HG02852 (cell line): Measurements from ENCODE around the gene ATXN3L.
"Not testable (repeated sequence)": the region's sequence is repeated elsewhere in the genome, so short reads cannot be mapped to it uniquely, and the experiment has no call there.

Source experiments
- ATAC-seq: cut with Tn5 transposase; IDR thresholded peaks from one replicate; pipeline ENCODE4 v1.9.1; 2021; ENCODE audit warnings: mild to moderate bottlenecking, moderate library complexity; ENCODE audit not compliant: unreplicated experiment

The ATXN3L gene

DNA sequence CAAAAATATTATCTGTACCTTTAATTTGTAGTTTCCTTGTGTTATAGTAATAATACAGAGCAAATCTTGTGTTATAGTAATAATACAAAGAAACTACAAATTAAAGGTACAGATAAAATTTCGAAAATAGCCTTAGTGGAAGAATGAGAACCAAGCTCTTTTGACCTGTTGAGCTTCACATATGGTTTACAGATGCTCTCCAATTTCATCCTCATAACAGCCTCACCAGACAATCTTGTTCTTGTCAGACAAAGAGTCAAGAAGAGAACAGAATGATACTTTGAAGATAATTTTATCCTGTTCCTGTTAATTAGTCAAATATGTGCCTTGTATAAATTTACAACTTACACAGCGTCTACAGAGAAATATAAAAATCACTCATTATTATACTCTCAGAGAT lies 12.8 kb downstream of the ATXN3L start:
- ATAC-seq = no peak

DNA sequence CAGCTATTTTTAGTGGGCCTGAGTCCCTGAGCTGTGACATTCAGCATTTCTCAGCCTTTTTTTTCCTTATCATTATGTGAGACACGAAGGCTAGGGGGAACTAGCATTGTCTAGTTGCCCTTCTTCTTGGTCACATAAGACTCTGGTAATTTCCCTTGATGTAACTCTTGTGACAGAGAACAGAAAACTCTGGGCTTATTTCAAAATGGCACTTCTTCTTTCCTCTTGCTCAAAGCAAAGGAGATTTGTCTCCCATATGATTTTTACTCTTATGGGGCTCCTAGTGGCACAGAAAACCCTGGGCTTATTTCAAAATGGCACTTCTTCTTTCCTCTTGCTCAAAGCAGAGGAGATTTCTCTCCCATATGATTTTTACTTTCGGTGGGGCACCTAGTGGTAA lies 14.7 kb downstream of the ATXN3L start:
- ATAC-seq = no peak

DNA sequence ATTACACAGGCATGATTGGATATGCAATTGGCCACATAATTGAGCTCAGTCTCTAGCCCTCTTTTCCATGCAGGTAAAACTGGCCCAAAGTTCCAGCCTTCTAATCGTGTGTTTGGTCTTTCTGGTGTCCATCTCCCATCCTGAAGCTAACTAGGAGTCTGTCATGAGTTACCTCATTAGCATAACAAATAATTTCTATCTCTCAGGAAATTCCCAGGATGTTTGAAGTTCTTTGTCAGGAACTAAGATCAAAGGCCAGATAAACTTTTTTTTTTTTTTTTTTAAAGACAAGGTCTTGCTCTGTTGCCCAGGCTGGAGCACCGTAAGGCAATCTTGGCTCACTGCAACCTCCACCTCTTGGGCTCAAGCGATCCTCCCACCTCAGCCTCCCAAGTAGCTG lies 15.8 kb downstream of the ATXN3L start:
- ATAC-seq = no peak

DNA sequence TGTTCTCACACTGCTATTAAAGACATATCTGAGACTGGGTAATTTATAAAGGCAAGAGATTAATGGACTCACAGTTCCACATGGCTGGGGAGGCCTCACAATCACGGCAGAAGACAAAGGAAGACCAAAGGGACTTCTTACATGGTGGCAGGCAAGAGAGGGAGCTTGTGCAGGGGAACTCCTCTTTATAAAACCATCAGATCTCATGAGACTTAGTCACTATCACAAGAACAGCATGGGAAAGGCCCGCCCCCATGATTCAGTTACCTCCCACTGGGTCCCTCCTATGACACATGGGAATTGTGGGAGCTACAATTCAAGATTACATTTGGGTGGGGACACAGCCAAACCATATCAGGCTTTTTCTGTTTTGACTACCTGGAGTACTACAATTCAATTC lies 16.6 kb downstream of the ATXN3L start:
- not testable (repeated sequence) for ATAC-seq

DNA sequence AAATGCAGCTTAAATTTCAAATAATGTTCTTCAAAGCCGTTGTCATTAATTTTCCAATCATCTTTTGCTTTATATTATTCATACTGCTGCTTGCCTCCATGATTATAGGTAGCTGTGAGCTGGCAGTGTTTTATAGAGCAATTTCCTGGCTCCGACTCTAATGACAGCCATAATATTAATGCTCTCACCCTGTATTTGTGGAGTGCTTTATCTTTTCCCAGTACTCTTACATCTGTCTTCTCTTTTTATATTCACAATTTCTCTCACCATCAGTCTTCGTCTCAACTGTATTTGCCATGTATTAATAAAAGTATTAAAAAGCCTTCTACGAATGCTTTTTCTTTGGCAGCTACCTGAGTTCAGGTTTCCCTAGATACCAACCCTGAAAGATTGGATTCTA lies 21.0 kb downstream of the ATXN3L start:
- ATAC-seq = no peak

DNA sequence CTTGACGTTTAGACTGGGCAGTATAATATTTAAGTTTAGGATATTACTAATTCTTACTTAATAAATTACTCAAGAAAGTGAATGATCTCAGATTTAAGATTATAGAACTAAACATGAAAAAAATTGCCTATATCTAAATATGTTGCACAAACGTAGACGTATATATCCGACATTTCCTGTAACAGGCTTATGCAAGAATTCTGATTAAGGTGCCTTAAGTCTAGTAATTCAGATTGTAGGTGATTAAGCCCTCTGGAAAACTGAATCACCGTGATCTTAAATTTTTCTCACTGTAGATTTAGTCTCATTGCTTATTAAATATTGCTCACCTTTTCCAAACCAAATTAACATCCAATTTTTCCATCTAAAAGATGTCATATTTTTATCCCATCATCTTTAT lies 24.0 kb downstream of the ATXN3L start:
- ATAC-seq = no peak

DNA sequence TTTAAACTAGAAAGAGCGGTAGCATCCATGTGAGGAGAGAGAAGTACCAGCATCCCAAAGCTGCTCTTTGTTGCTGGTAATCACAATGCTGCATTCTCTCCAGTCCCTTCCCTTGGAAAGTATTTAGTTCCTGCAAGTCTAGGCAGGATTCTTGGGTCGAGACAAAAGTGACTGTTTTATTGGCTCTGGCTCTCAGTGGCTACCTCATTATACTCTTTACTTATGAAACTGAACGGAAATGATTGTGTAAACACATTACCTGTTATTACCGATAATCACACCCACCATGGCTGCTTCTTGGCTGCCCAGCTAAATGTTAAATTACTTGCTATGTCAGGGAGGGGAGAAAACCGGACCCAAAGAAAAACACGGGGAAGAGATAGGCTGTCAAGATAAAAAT lies 26.2 kb downstream of the ATXN3L start:
- no peak for ATAC-seq

DNA sequence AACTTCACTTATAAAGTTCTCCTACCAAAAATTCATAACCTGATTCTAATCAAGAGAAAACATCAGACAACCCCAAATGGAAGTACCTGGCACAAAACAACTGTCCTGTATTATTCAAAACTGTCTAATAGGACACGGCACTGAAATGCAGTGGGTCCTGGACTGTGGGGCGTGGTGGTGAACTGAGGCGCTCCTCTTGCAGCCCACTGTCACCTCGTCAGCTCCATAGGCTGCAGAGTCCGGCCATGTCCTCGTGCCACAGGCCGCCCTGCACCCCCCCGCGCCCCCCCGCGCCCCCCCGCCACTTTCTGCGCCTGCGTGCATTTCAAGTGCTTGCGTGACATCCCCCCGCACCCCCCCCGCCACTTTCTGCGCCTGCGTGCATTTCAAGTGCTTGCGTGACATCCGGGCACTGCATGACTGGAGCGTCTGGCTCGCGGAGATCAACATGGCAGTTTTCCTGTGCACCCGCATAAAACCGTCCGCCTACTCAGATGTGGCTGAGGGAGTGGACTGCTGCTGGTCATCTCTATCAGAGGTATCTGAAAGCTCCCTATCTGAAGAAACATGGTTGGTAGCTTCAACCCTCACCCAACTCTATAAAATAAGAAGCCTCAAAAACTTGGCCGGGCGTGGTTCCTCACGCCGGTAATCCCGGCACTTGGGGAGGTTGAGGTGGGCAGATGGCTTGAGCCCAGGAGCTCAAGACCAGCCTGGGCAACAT lies 28.8 kb downstream of the ATXN3L start:
- no peak for ATAC-seq

DNA sequence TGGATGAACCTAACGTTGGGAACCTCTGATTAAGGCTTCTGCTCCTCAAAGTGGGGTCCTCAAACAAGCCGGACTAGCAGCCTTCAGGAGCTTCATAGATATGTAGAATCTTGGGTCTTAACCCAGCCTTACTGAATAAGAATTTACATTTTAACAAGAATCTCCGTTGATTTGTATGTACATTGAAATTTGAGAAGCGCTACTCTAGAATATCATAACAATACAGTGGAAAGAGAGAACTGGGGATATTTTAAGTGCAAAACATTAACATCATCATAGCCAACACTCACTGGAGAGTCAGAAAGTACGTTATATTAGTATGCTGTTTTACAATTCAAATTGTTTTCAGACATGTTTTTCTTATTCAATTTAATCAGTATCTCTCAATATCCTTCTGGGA lies 31.2 kb downstream of the ATXN3L start:
- ATAC-seq = no peak

DNA sequence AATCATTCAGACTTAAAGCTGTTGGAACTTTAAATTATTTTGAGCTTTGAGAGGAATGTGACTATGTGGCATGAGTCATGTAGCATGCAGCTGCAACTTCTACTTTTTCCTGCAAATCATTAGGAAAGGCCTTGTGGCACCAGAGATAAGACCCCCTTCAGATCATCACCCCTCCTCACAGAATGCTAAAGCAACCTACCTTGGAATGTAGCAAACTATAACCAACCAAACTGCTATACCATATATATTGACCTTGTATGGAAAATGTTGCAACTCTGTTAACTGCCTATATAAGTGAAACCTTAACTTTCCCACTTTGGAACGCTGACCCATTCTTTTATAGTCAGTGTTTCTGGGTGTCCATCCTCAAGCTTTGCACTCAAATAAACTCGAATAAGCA lies 32.0 kb downstream of the ATXN3L start:
- no peak for ATAC-seq

DNA sequence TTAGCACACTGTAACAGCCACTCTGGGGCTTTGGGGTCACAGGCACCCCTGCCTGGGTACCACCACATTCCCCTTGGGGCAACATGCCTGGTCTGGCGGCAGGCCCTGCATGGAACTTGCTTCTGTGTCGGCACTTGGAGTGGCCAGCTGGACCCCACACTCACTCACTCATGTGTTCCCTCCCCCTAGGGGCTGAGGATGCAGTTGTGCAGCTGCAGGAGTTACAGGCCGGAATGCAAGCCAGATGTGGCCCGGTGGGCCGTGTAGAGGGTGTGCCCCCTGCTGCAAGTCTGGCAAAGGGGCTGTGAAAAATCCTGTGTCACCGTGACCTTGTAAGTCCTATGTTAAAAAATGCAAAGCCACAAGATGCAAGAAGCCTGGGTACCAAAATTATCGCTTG lies 34.2 kb downstream of the ATXN3L start:
- ATAC-seq = no peak

DNA sequence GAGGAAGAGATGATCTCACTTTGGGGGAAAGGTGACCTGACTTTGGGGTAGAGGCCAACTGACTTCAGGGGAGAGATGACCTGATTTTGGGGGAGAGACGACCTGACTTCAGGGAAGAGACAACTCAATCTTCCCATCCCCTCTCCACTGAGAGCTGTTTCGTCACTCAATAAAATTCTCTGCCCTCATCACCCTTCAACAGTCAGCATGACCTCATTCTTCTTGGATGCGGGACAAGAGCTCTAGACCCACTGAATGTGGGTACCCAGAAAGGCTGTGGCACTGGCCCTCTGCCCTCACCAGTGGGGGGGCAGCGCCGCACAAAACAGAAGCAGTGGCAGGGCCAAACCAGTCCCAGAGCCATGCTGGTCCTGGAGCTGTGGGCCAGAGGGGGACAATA lies 34.6 kb downstream of the ATXN3L start:
- no peak for ATAC-seq

DNA sequence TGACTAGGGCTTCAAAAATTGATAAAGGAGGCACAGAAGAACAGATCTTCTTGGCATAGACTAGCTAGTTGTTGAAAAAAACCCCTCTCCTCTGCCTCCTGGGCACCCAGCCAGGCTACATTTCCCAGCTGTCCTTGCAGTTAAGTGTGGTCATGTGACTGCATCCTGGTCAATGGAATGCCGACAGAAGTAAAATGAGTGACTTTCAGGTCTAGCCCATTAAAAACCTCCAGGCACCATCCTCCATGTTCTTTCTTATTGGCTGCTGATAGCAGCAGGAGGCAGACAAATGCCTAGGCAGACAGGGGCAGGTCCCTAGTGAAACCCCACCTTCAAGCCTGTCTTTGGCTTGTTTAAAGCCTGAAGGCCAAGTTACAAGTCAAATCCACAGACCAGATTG lies 35.3 kb downstream of the ATXN3L start:
- no peak for ATAC-seq

DNA sequence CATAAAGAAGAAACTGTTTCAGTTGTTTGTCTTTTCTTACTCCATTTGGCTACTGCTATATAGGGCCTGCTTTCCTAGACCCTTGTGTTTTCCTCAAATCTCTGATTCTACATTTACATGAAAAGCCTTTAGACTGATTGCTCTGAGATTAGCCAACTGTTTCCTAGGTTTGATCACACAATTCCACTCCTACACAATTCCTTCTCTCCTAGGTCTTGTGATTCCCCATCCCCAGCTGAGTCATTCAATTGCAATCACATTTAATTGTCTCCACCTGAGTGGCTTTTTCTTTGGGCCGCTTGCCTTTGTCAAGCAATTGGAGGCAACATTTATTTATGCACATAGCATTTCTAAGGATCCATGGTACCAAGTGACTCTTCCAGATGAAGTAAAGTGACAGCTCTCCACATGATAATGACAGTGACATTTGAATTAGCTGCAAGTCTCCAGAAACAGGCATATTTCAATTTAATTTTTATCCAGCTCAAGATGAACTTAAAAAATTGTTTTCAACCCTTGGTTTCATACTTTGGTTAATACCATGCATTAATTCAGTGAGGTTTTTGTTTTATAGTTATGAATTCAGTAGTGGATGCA lies 35.8 kb downstream of the ATXN3L start:
- no peak for ATAC-seq

DNA sequence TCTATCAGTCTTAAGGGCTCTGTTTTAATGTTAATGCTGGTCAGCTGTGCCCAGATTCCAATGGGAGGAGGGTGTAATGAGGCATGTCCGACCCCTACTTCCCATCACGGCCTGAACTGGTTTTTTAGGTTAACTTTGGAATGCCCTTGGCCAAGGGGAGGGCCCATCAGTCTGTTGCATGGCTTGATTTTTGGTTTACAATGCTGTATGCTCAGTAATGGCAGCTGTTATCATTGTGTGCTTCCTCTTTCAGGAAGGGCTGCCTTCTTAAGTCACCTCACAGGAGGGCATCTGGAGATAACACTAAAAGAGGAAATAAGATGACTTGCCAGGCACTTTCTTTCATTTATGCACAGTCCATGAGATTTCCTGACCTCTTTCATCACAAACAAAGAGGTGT lies 36.3 kb downstream of the ATXN3L start:
- ATAC-seq = no peak

DNA sequence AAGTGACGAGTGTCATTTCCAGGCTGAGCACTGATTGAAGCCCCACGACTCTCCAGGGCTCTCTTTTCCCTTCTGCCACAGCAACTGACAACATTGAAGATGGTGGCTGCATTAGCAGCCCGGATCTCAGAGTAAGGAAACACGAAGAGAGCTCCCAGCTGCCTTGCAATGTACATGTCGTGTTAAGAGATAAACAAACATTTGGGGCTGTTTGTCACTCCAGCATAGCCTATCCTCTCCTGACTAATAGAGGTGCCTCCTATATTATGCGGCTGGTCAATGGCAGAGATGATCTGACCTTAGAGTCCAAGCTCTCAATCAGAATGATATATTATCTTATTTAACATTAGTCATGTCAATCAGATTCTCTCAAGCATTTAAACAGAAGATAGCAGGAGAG lies 38.6 kb downstream of the ATXN3L start:
- no peak for ATAC-seq

DNA sequence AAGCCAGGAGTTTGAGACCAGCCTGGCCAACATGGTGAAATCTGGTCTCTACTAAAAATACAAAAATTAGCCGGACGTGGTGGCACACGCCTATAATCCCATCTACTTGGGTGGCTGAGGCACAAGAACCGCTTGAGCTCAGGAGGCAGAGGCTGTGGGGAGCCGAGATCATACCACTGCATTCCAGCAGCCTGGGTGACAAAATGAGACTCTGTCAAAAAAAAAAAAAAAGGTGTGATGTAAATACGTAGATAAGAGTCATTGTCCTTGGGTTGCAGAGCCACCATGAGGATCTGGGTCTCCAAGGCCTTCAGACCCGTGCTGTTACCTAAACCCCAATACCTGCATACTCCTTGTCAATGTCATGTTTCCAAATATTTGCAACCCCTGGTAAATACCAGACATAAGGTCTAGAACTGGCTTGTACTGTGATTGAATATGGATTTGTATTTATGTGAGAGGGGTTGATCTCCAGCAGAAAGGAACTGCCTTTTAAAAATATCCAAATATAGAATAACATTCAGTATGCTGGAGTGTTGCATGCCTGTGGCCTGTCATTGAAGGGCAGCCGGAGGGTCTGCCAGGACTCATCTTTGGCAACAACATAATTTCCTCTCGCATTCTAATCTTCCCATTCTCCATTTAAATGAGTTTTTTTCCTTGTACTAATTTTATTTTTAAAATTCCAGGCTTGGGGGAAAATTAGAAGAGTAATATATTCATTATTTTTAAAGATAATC lies 40.4 kb downstream of the ATXN3L start:
- ATAC-seq = no peak

DNA sequence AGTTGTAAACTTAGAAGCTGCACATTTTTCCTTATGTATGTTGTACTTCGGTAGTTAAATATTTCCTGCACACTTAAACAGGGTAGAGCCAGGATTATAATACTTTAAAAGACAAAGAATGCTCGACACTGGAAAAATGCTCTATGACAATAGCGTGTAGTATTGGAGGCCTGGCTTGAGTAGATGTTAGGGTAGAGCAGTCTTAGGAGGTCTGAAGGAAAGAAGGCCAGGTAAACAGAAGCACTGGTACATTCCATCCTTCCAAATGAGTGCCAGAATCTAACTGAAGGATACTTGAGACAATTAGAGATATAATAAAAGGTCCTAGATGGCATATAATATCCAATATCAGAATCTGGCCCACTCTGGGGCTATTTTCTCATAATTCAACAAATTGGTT lies 42.3 kb downstream of the ATXN3L start:
- ATAC-seq = no peak

DNA sequence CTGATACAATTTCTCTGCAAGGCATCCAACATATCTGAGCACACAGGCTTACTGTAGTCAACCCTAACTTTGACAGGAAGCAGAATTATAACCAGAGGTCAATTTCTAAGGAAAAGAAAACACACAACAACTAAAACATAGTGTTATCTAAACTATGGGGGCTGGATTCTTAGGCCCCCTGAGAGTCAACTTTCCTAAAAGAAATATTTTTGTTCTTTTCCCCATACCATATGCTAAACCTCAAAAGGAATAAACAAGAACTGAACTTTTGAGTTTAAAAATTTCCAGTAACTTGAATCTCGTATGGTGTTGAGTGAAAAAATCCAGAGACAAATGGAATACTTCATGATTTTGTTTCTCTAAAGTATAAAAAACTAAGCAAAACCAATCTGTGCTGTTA lies 42.9 kb downstream of the ATXN3L start:
- ATAC-seq = no peak

DNA sequence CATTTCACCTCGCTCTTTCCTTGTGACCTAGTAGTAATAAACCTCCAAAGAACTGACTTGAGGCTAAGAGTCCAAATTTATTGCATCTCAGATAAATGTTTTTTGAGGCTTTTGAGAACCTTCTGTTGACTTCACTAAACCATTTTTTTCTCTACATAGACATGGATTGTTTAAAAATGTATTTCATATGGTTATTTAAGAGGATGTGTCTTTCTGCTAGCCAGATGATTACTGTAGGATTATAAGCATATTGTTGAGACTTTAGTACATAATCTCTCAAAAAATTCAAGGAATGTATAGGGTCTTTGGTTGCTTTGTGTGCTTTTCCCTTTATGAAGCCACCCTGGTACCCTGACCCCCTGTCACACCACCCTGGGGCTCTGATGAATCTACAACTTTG lies 44.8 kb downstream of the ATXN3L start:
- no peak for ATAC-seq

DNA sequence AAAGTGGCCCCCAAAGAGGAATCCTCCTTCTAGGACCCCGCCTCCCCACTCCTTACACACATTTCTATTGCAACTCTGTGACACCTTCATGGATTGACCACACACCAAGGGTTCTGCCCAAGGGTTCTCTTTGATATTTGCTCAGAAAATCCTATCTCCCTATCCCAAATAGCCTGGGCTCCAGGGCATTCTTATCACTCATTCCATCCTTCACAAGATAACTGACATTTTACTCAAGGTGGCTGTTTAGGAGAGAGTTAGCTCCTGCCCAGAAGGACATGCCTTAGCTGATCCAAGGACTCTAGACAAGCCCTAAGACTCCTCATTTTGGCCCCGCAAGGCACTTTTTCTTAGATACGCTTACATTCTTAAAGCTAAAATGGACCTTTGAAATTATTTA lies 47.4 kb downstream of the ATXN3L start:
- ATAC-seq = no peak

DNA sequence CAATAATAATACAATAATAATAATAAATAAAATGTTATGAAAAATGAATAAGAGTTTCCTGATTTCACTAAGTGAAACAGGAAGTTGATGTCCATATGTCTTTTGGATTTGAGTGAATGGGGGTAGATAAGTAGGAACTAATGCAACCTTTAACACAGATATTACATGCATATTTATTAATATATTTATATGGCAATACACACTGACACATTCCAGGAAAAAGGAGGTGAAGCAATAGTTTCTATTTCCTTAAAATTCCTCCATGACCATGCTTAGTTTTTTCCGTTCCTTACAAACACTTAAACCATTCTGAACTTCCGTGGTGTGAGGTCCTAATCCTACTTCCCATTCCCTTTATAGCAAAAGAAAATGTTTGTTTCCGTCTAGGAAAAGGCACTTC lies 48.3 kb downstream of the ATXN3L start:
- ATAC-seq = no peak
